GM19025 (cell line): ENCODE data around the gene ARHGAP31.
"Not testable (repeated sequence)": the region's sequence is repeated elsewhere in the genome, so short reads cannot be mapped to it uniquely, and the experiment has no call there.

Experiments
- ATAC-seq: cut with Tn5 transposase; IDR thresholded peaks from one replicate; pipeline ENCODE4 v1.9.1; 2021; ENCODE audit warnings: mild to moderate bottlenecking, low read depth, moderate library complexity; ENCODE audit not compliant: unreplicated experiment

ARHGAP31 gene, protein sequence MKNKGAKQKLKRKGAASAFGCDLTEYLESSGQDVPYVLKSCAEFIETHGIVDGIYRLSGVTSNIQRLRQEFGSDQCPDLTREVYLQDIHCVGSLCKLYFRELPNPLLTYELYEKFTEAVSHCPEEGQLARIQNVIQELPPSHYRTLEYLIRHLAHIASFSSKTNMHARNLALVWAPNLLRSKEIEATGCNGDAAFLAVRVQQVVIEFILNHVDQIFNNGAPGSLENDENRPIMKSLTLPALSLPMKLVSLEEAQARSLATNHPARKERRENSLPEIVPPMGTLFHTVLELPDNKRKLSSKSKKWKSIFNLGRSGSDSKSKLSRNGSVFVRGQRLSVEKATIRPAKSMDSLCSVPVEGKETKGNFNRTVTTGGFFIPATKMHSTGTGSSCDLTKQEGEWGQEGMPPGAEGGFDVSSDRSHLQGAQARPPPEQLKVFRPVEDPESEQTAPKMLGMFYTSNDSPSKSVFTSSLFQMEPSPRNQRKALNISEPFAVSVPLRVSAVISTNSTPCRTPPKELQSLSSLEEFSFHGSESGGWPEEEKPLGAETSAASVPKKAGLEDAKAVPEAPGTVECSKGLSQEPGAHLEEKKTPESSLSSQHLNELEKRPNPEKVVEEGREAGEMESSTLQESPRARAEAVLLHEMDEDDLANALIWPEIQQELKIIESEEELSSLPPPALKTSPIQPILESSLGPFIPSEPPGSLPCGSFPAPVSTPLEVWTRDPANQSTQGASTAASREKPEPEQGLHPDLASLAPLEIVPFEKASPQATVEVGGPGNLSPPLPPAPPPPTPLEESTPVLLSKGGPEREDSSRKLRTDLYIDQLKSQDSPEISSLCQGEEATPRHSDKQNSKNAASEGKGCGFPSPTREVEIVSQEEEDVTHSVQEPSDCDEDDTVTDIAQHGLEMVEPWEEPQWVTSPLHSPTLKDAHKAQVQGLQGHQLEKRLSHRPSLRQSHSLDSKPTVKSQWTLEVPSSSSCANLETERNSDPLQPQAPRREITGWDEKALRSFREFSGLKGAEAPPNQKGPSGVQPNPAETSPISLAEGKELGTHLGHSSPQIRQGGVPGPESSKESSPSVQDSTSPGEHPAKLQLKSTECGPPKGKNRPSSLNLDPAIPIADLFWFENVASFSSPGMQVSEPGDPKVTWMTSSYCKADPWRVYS (N-terminal part only)

GRCh38 chr3:119293871-119294695 is at the start of gene ARHGAP31:
ARHGAP31 (plus strand) TSS chr3:119294383; CDS start chr3:119294905, 522 bp downstream.
- peak; percentile 67 for ATAC-seq

DNA sequence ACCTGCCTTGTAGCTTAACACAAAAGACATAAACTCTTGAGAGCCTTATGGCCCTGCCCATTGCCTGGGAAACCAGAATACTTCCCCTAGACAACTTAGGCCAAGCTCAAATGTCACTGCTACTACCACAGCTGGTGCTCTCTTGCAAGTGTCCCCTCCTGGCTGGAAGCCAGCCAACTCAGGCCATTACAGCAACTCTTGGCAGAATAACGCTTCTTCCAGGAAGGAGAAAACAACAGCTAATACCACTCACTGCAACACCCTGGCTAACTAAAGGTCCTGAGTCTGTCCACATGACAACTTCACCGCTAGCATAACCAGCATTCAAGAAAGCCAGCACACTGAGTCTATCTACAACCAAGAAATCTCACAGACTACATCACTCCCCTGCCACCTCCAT is 48.4 kb upstream of the ARHGAP31 start:
- no peak for ATAC-seq

DNA sequence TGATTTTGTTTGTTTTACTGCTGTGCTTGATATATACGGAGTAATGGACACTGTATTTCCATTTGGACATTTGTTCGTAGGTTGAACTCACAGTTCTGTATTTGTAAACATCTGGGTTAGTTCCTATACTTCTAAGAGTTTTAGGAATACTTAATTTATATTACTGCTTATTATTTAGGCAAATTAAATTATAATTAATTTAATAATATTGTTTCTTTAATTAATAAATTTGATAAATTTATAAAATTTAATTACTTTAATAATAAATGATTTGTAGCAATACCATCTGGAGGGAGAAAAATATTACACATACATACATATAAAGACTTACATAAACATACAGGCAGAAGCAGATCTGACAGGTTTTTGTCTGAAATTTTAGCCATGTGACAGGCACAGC is 39.0 kb upstream of the ARHGAP31 start:
- ATAC-seq: no peak

DNA sequence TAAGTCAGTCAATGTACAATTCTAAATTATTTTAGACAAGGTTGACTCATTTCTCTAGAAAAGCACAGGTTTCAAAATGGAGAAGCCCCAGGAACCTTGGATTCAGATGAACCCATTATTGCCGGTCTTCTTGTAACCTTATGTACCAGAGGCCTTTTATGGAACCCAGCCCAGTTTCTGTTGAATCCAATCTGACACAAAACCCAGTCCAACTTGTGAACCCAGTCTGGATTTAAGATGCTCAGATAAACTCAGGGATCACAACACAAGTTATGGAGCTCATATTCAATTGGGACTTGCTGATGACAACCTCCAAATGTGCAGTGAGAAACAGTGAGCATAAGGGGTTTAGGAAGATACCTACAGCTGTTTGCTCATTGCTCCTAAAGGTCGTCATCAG is 37.1 kb upstream of the ARHGAP31 start:
- no peak for ATAC-seq

DNA sequence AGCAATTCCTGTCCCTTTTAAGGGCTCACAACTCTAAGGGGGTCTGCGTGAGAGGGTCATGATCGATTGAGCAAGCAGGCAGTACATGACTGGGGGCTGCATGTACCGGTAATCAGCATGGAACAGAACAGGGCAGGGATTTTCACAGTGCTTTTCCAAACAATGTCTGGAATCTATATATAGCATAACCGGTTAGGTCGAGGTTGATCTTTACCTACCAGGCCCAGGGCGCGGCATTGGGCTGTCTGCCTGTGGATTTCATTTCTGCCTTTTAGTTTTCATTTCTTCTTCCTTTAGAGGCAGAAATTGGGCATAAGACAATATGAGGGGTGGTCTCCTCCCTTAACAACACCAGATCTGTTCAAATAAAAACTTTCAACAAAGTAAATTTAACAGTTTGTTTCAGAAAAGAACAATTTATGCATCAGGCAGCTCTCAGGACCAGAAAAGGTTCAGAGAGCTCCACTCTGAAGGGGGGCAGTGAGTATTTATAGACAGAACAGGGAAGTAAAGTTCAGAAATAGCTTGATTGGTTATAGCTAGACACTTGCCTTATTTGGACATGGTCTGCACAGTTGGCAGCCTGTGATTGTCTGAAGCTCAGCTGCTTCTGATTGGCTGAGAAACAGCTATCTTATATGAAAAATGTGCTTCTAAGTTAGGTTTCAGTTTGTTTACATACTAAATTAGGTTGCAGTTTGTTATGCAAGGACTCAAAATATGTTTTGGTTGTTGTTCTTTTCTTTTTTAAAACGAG is 36.4 kb upstream of the ARHGAP31 start:
- ATAC-seq: peak; percentile 51

GRCh38 chr3:119258915-119259314 is 35.3 kb upstream of the ARHGAP31 start:
- peak; percentile 82 for ATAC-seq

GRCh38 chr3:119259821-119260220 is 34.4 kb upstream of the ARHGAP31 start:
- ATAC-seq: no peak

GRCh38 chr3:119261055-119261454 is 33.1 kb upstream of the ARHGAP31 start:
- ATAC-seq: no peak

- not testable (repeated sequence) for ATAC-seq
Observed at GRCh38 chr3:119270212-119270611, 24.0 kb upstream of the ARHGAP31 start.

DNA sequence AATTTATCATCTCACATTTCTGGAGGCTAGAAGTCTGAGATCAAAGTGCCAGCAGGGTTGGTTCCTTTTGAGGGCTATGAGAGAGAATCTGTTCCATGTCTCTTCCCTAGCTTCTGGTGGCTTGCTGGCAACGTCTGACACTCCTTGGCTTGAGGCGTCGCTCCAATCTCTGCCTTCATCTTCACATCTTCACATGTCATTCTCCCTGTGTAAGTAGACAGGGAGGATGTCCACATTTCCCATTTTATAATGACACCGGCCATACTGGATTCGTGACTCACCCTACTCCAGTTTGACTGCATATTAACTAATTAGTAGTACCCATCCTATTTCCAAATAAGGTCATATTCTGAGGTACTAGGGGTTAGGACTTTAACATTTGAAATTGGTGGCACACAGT is 17.5 kb upstream of the ARHGAP31 start:
- no peak for ATAC-seq

DNA sequence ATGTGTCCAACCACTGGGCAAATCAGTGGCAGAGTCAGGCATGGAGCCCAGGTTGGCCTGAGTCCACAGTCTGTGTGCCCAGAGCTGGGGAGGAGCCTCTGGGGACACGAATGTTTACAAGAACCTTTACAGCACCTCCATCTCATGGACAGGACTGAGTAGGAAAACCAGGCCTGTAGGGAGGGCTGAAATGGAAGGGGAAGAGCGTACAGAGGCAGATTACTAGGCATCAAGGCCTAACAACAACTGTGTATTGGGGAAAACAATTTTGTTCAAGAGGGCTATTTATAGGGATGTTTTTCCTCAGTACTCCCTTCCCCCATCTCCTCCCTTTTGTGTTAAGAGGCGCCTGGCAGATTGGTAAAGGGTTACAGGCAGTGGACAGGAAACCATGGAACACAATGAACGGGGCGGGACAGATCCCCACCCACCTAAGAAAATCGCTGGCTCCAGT is 15.1 kb upstream of the ARHGAP31 start:
- no peak for ATAC-seq

- no peak for ATAC-seq
Observed at GRCh38 chr3:119279584-119280243, 14.5 kb upstream of the ARHGAP31 start.

- no peak for ATAC-seq
Observed at GRCh38 chr3:119288669-119289403, 5.3 kb upstream of the ARHGAP31 start.

- no peak for ATAC-seq
Observed at GRCh38 chr3:119289404-119289770, 4.8 kb upstream of the ARHGAP31 start.

DNA sequence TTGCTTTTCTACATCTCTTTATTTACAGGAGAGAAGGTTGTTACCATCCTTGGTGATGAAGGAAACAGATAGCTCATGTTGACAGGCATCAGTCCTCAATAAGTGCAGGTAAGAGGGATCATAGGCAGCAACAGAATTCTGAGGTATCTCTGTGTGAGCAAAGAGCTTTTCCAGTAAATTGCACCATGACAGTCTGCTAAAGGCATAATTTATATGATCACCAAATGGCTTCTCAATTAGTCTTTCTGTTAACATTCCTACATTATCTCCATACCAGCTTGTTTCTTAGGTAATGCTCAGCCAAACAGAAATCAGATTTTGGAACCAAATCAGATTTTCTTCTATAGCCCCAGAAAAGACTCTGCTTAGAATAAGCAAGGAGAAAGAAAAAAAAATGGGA is 3.6 kb upstream of the ARHGAP31 start:
- no peak for ATAC-seq

GRCh38 chr3:119291062-119291700 is 3.0 kb upstream of the ARHGAP31 start:
- no peak for ATAC-seq

DNA sequence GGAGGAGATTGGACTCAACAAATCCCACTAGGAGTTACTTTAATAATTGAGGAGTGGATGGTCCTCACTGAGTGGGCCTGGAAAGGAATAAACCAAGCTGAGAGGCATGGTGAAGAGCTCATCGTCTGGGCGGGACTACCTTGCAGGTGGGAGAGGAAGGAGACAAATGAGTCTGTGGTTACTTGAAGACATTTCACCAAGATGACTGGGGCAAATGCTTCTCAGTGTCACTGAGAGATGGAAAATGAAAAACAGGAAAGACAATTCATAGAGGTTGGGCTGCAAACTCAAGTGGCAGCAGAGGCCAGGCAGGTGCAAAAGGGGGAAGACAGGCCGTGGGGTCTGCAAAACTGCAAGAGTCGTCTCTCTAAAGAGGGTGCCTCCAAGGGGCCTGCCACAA is 1.5 kb upstream of the ARHGAP31 start:
- ATAC-seq: no peak
